ENCODE data around the gene GCNT2.

The GCNT2 gene

DNA sequence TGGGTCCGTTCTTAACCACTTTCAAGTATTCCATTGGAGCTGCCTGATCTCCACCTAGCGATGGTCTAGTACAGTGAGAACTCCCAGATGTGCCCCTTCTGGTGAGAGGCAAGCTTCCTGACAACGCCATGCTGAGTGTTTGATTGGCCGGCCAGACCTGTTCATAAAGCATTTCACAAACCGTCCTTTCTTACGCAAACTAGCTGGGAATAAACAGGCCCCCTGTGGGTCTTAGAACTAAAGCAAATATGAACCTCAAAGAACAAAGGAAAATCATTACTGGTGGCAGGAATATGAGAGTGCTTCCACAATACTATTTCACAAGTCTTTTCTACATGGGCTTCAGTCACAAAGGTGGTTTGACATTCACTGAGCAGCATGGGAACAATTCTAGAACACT is 15.6 kb upstream of the GCNT2 start:
- TF ChIP-seq, protein P1, sequence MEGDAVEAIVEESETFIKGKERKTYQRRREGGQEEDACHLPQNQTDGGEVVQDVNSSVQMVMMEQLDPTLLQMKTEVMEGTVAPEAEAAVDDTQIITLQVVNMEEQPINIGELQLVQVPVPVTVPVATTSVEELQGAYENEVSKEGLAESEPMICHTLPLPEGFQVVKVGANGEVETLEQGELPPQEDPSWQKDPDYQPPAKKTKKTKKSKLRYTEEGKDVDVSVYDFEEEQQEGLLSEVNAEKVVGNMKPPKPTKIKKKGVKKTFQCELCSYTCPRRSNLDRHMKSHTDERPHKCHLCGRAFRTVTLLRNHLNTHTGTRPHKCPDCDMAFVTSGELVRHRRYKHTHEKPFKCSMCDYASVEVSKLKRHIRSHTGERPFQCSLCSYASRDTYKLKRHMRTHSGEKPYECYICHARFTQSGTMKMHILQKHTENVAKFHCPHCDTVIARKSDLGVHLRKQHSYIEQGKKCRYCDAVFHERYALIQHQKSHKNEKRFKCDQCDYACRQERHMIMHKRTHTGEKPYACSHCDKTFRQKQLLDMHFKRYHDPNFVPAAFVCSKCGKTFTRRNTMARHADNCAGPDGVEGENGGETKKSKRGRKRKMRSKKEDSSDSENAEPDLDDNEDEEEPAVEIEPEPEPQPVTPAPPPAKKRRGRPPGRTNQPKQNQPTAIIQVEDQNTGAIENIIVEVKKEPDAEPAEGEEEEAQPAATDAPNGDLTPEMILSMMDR (IDR thresholded peaks at IDR 0.05; ENCODE audit: low read depth, low read length, missing control alignments), result no peak
- DNase-seq (ENCODE audit: low read depth), result no peak

DNA sequence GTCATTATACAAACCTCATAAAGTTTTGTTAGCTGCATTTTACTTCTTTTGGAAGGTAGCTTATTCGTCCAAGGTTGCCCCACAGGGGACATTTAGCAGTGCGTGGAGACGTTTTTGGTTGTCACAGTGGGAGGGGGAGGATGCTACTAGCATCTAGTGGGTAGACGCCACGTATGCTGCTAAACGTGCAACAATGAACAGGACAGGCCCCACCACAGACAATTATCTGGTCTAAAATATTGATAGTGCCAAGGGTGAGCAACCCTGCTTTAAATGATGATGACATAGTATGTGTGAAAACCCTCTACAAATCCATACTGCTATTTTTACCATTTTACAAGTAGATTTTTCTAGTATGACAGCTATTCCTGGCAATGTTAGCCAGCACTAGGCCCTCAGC is 13.9 kb upstream of the GCNT2 start:
- DNase-seq (ENCODE audit: low read depth), result no peak
- TF ChIP-seq, protein P1 (IDR thresholded peaks at IDR 0.05; ENCODE audit: low read depth, low read length, missing control alignments), result no peak
- H3K4me3 ChIP-seq (ENCODE audit: low read depth, low read length), result no peak overlapping the region

More for the DNA sequence above, 15.6 kb upstream of the GCNT2 start:
- H3K4me3 ChIP-seq (ENCODE audit: low read depth, low read length), result no peak overlapping the region

DNA sequence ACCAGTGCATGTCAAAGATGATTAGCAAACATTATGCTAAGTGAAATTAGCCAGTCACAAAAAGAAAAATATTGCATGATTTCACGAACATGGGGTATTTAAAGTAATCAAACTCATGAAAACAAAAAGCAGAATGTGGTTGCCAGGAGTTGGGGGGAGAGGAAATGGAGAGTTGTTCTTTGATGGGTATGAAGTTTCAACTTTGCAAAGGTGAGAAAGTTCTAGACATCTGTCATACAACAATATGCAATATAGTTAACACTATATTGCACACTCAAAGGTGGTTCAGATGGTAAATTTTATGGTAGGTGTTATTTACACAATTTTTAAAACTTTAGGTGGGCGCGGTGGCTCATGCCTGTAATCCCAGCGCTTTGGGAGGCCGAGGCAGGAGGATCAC is 13.4 kb upstream of the GCNT2 start:
- no peak for DNase-seq (ENCODE audit: low read depth)
- TF ChIP-seq, protein P1 (IDR thresholded peaks at IDR 0.05; ENCODE audit: low read depth, low read length, missing control alignments), result no peak
- no peak overlapping the region for H3K4me3 ChIP-seq (ENCODE audit: low read depth, low read length)

DNA sequence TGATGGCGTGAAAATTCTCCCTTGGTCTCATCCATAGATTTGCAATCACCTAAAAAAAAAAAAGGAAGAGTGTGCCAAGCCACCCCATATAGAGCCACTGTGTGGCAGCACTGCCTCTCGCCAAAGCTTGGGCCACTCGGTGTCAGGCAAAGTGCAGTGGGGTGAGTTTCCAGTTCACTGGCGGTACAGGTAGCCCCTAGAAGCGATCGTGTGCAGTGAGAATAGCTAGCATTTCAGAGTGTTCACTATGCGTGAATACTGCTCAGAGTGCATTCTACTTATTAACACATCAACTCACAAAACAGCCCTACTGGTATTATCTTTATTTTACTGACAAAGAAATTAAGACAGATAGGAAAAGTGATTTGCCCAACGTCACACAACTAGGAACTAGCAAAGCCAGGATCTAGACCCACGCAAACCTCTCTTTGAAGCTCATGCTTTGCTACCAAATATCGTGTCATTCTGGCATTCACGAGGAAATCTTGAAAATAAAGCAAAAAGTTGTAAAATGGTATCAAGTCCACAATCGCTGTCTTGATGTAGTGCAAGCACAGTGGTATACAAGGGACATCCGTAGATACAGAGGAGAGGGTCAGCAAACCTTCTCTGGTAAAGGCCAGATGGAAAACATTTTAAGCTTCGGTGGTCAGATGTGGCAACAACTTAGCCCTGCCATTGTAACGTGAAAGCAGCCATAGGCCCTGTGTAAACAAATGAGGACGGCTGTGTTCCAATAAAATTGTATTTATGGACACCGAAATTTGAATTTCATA is 10.4 kb upstream of the GCNT2 start:
- no peak for DNase-seq (ENCODE audit: low read depth)
- H3K4me3 ChIP-seq (ENCODE audit: low read depth, low read length), result no peak overlapping the region; the same call in 1 of the 2 replicates
- TF ChIP-seq, protein P1 (IDR thresholded peaks at IDR 0.05; ENCODE audit: low read depth, low read length, missing control alignments), result peak; percentile 84

DNA sequence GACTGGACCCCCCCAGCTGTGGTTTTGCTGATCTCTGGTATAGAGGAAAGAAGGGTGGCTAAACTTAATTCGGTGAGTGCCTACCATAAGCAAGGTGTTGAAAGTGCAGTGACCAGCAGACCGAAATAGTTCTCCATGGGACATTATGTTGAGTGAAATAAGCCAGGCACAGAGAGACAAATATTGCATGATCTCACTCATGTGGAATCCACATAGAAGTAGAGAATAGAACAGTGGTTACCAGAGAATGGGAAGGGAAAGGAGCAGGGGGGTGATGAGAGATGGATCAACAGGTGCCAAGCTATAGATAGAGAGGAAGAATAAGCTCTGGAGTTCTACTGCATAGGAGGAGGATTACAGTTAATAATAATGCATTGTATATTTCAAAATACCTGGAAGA is 9.7 kb upstream of the GCNT2 start:
- no peak for DNase-seq (ENCODE audit: low read depth)
- TF ChIP-seq, protein P1 (IDR thresholded peaks at IDR 0.05; ENCODE audit: low read depth, low read length, missing control alignments), result no peak
- no peak overlapping the region for H3K4me3 ChIP-seq (ENCODE audit: low read depth, low read length)

DNA sequence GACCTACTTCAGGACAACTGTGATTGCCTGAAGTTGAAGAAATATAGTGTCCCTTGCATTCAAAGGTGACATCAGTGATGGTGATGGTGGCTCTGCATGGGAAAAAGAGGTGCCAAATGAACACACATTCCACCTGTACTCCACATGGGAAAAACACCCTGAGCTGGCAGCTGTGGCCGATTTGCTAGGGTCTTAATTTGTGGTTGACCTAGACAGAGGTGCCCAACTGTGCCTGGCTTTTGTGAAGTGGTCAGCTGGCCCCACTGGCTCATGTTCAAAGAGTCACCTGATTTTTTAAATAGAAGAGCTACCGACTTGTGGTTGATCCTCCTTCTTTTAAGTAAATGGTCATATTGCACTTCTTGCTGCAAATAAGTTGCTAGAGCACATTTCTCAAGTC is 7.6 kb upstream of the GCNT2 start:
- TF ChIP-seq, protein P1 (IDR thresholded peaks at IDR 0.05; ENCODE audit: low read depth, low read length, missing control alignments), result no peak
- H3K4me3 ChIP-seq (ENCODE audit: low read depth, low read length), result no peak overlapping the region
- DNase-seq (ENCODE audit: low read depth), result no peak

All from GM12864 (cell line).